ENCODE measurements around the gene TAB3.
A peak's percentile ranks its signal among the peaks of the same experiment; 100 is the strongest.

The TAB3 gene

DNA sequence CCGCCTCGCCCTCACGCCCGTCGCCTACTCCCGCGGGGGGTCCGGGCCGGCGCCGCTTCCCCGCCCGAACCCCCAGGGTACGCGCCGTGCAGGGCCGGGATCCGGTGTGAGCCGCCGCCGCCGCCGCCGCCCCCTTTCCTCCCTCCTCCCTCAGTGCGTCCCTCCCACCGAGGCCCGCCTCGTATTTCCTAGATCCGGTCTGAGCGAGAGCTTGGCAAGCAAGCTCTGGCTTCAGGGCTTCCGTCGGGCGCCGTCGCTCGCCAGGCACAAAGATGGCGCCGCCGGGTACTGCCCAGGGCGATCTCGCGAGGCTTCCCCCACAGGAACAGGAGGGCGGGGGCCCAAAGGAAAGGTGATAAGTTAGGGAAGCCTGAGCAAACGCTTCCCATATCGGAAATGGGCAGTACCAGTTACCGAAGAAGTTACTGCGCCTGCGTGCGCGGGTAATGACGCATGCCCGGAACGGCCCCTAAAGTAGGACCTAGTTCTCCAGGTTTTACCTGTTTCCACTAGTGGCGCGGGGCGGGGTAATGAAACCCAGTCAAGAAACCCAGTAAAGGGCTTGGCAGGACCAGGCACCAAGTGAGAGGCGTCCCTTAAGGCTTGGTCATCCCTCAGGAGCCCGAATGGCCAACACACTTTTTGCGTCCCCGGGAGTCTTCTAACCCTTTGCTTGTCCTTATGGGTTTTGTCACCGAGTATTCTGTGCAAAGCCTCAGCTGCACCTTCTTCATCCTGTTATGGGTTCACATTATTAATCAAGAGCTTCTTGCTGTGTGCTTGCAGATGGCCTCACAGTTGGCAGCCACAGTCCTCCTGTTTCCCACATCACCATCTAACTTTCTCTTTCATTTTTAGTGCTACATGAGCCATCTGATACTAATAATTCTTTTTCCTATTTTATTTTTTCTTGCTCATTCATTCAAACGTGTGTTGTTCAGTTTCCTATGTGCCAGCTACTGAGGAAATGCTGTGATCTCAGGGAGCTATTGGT is at the start of gene TAB3:
TAB3 (minus strand) TSS at position 108 of the 994 bp plus-strand sequence. CDS start 29,666 bp downstream, outside the sequence.
- DNase-seq (ENCODE audit: low read depth): peak; percentile 96
- H3K4me3 ChIP-seq (ENCODE audit: low read length): peak within 1 kb of the TSS; percentile 76

GRCh38 chrX:30938295-30938694 is 49.2 kb upstream of the TAB3 start:
- no peak for DNase-seq (ENCODE audit: low read depth)
- no peak overlapping the region for H3K4me3 ChIP-seq (ENCODE audit: low read length)
- TF ChIP-seq CTCF (conservative IDR thresholded peaks at IDR 0.05; ENCODE audit: low read length): no peak

More for the DNA sequence above, at the start of gene TAB3:
- TF ChIP-seq CTCF (conservative IDR thresholded peaks at IDR 0.05; ENCODE audit: low read length): no peak

DNA sequence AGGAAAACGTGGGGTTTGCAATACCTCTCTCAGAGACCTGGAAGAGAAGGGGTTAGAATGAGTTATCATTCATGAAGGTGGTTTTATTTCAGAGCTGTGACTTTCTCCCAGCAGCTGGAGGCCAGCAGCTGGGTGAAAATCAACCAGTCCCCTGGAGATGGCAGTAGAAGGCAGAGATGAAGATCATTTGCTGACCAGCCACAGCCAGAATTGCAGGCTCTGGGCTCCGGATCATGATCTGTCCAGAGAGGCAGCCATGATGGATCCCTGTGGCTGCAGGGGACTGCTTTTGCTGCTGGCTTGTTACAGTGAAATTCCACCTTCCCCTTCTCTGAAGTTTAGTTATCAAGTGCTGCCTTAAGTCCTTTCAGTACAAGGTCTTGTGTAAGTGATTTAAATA is 46.9 kb upstream of the TAB3 start:
- no peak overlapping the region for H3K4me3 ChIP-seq (ENCODE audit: low read length)
- peak; percentile 16 for DNase-seq (ENCODE audit: low read depth)
- peak; percentile 28 for TF ChIP-seq CTCF (conservative IDR thresholded peaks at IDR 0.05; ENCODE audit: low read length)

DNA sequence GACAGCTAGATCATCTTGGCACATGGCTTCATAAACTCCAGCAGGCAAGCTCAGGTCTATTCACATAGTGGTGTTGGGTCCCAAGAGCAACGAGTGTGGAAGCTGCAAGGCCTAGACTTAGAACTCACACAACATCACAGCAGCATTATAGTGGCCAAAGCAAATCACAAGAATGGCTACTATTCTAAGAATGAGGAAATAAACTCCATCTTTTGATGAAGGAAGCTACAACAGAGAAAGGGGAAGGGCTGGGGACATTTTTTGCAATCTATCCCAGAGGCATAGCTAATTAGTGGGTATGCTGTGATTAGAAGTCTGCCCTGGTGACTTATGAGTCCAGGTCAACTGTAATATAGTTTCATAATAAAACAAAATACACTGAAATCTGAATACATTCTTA is 42.9 kb upstream of the TAB3 start:
- no peak for DNase-seq (ENCODE audit: low read depth)
- H3K4me3 ChIP-seq (ENCODE audit: low read length): no peak overlapping the region
- no peak for TF ChIP-seq CTCF (conservative IDR thresholded peaks at IDR 0.05; ENCODE audit: low read length)

GRCh38 chrX:30930679-30931078 is 41.6 kb upstream of the TAB3 start:
- no peak for TF ChIP-seq CTCF (conservative IDR thresholded peaks at IDR 0.05; ENCODE audit: low read length)
- H3K4me3 ChIP-seq (ENCODE audit: low read length): no peak overlapping the region
- no peak for DNase-seq (ENCODE audit: low read depth)

DNA sequence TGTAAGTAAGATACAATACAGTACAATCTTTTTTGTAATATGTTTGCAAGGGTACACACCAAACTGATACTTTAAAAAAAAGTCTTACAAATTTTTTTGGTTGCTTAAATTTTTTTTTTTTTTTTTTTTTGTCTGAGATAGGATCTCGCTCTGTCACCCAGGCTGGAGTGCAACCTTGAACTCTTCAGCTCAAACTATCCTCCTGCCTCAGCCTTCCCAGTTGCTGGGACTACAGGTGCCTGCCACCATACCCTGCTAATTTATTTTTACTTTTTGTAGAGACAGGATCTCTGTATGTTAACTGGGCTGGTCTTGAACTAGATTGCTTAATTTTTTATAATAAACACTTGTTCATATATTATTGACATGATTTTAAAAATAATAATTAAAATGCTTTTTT is 41.1 kb upstream of the TAB3 start:
- no peak for TF ChIP-seq CTCF (conservative IDR thresholded peaks at IDR 0.05; ENCODE audit: low read length)
- DNase-seq (ENCODE audit: low read depth): no peak
- H3K4me3 ChIP-seq (ENCODE audit: low read length): no peak overlapping the region

GRCh38 chrX:30920271-30920670 is 31.2 kb upstream of the TAB3 start:
- no peak overlapping the region for H3K4me3 ChIP-seq (ENCODE audit: low read length)
- DNase-seq (ENCODE audit: low read depth): peak; percentile 46
- TF ChIP-seq CTCF (conservative IDR thresholded peaks at IDR 0.05; ENCODE audit: low read length): no peak

Data from AG10803 (cell line).